HepG2 (cell line): ENCODE measurements around the gene CEBPE. TPM values are rescaled to one million over a fixed set of nuclear protein-coding genes. Genes with fewer than 3 reads are reported as not detected.

Experiments
- CSRNP2 ChIP-seq: sonication (generic); formaldehyde crosslinking; conservative IDR thresholded peaks from 2 replicates; pipeline ENCODE4 v1.8.0; 2022; ENCODE audit warnings: low read depth, missing genetic modification reagents
- HOMEZ ChIP-seq: IDR thresholded peaks from 2 replicates; pipeline ENCODE4 v1.6.1; 2016; ENCODE audit warnings: low read depth
- IRF1 ChIP-seq: sonication (generic); formaldehyde crosslinking; IDR thresholded peaks from 2 replicates; pipeline ENCODE4 v1.4.0; 2020; ENCODE audit warnings: low read depth, mild to moderate bottlenecking, missing genetic modification reagents
- NPAS2 ChIP-seq: sonication (generic); formaldehyde crosslinking; IDR thresholded peaks from 2 replicates; pipeline ENCODE4 v1.8.0; 2022; ENCODE audit warnings: mild to moderate bottlenecking, missing genetic modification reagents, borderline replicate concordance
- PRDM15 ChIP-seq: sonication (generic); formaldehyde crosslinking; IDR thresholded peaks from 2 replicates; pipeline ENCODE4 v1.4.0; 2020; ENCODE audit warnings: missing genetic modification reagents
- REL ChIP-seq: sonication (generic); formaldehyde crosslinking; conservative IDR thresholded peaks from 2 replicates; pipeline ENCODE4 v1.8.0; 2022; ENCODE audit warnings: mild to moderate bottlenecking, missing genetic modification reagents, moderate library complexity
- RORA ChIP-seq: sonication (generic); formaldehyde crosslinking; IDR thresholded peaks from 2 replicates; pipeline ENCODE4 v1.5.0; 2020; ENCODE audit warnings: mild to moderate bottlenecking, missing genetic modification reagents, moderate library complexity
- SIX1 ChIP-seq: sonication (generic); formaldehyde crosslinking; IDR thresholded peaks from 2 replicates; pipeline ENCODE4 v1.4.0; 2020; ENCODE audit warnings: missing genetic modification reagents, borderline replicate concordance
- SIX4 ChIP-seq: sonication (generic); formaldehyde crosslinking; IDR thresholded peaks from 2 replicates; pipeline ENCODE4 v1.4.0; 2020; ENCODE audit warnings: missing genetic modification reagents
- SUZ12 ChIP-seq: fragments of 150-350 bp; IDR thresholded peaks from 2 replicates; pipeline ENCODE4 v1.6.1; 2014; ENCODE audit warnings: low read depth, low read length
- TARDBP ChIP-seq: sonication (generic); formaldehyde crosslinking; IDR thresholded peaks from 2 replicates; pipeline ENCODE4 v1.8.0; 2022; ENCODE audit warnings: mild to moderate bottlenecking, missing genetic modification reagents
- ZNF546 ChIP-seq: sonication (generic); formaldehyde crosslinking; conservative IDR thresholded peaks from 2 replicates; pipeline ENCODE4 v1.8.1; 2023; ENCODE audit warnings: mild to moderate bottlenecking, missing genetic modification reagents
- ZNF562 ChIP-seq: sonication (generic); formaldehyde crosslinking; IDR thresholded peaks from 2 replicates; pipeline ENCODE4 v1.8.0; 2022; ENCODE audit warnings: missing genetic modification reagents, borderline replicate concordance
- ZNF879 ChIP-seq: sonication (generic); formaldehyde crosslinking; IDR thresholded peaks from 2 replicates; pipeline ENCODE4 v1.8.1; 2023; ENCODE audit warnings: missing genetic modification reagents
- ZSCAN20 ChIP-seq: sonication (generic); formaldehyde crosslinking; IDR thresholded peaks from 2 replicates; pipeline ENCODE4 v1.4.0; 2020; ENCODE audit warnings: missing genetic modification reagents, mild to moderate bottlenecking, borderline replicate concordance
- polyA plus RNA-seq, 8 experiments: library from polyadenylated mRNA; depleted of rRNA in 3 of 8; stranded (reverse) in 7 of 8; unstranded in 1 of 8; fragments of >200 nt; fragmentation: Illumina TruSeq in 4 of 8; extraction: Trizol in 4 of 8; gene quantifications; 2 replicates each; pipeline versions ENCODE4 v1.2.1 to v1.2.3, GENCODE V29; 2011 to 2016; ENCODE audit warnings: low read depth in 4 of 8, missing spikeins in 1 of 8, mixed read lengths in 1 of 8; ENCODE audit not compliant: insufficient read depth in 1 of 8
- total RNA-seq, 5 experiments: library from RNA; depleted of rRNA; stranded (reverse); fragments of >200 nt; fragmentation: Illumina TruSeq; extraction: Trizol; gene quantifications; 2 replicates each; pipeline ENCODE4 v1.2.3, GENCODE V29; 2016; ENCODE audit warnings: low read depth in 1 of 5
- TF ChIP-seq, protein P1 (sequence below): sonication (generic); formaldehyde crosslinking; IDR thresholded peaks from 2 replicates; pipeline ENCODE4 v1.5.1; 2020; ENCODE audit warnings: mild to moderate bottlenecking, moderate library complexity, missing genetic modification reagents
- TF ChIP-seq, protein P2 (sequence below): sonication (generic); formaldehyde crosslinking; IDR thresholded peaks from 2 replicates; pipeline ENCODE4 v1.4.0; 2020; ENCODE audit warnings: missing genetic modification reagents

Gene CEBPE
- total and polyA plus RNA-seq, 2 of the 13 experiments (the other 11 are each of a cell fraction or from before 2014, with no cell fraction given): 0.09 to 0.11 TPM

DNA sequence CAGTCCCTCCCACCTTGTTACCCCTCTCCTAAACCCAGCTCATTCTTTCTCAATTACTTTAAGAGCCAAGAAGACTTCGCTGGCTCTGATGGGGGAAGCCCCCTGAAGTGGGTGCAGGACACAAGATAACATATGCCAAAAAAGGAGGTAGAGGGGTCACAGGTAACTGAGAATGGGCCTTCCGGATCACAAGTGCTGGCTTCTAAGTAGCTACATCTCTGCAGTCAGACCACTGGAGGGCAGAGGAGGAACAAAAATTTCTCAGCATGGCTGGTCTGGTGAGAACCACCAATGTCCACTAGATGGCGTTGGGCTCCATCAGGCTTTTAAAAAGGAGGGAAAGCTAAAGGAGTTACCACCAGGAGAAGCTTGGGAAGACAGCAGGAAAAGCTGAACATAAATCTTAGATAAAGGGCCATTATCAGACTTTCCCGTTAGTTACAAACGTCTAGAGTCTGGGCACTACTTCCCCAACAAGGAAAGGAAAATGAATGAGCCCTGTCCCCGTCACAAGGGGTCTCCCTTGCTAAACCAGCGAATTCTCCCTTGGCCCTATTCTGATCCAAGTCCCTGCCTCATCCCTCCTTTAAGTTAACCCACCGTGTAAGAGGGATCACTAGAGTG is 50.2 kb downstream of the CEBPE start (continued):
- TF ChIP-seq PRDM15 (CRISPR knock-in tag) (no peak), REL (CRISPR knock-in tag) (no peak), SUZ12 (0 out of 2 replicates have a peak, but pooled peaks have one; percentile 22), SIX1 (CRISPR knock-in tag) (peak; percentile 53; the same call in 1 of the 2 replicates), NPAS2 (CRISPR knock-in tag) (no peak), RORA (CRISPR knock-in tag) (no peak), HOMEZ (peak; percentile 85), CSRNP2 (CRISPR knock-in tag) (0 out of 2 replicates have a peak, but pooled peaks have one; percentile 30), IRF1 (CRISPR knock-in tag) (no peak), TARDBP (peak; percentile 85), SIX4 (CRISPR knock-in tag) (no peak; the same call in 1 of the 2 replicates), ZNF562 (CRISPR knock-in tag) (no peak), ZNF879 (CRISPR knock-in tag) (no peak), ZSCAN20 (CRISPR knock-in tag) (no peak), ZNF546 (no peak)
- TF ChIP-seq, protein P1, sequence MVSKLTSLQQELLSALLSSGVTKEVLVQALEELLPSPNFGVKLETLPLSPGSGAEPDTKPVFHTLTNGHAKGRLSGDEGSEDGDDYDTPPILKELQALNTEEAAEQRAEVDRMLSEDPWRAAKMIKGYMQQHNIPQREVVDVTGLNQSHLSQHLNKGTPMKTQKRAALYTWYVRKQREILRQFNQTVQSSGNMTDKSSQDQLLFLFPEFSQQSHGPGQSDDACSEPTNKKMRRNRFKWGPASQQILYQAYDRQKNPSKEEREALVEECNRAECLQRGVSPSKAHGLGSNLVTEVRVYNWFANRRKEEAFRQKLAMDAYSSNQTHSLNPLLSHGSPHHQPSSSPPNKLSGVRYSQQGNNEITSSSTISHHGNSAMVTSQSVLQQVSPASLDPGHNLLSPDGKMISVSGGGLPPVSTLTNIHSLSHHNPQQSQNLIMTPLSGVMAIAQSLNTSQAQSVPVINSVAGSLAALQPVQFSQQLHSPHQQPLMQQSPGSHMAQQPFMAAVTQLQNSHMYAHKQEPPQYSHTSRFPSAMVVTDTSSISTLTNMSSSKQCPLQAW: peak; percentile 34; the same call in 1 of the 2 replicates
- TF ChIP-seq, protein P2, sequence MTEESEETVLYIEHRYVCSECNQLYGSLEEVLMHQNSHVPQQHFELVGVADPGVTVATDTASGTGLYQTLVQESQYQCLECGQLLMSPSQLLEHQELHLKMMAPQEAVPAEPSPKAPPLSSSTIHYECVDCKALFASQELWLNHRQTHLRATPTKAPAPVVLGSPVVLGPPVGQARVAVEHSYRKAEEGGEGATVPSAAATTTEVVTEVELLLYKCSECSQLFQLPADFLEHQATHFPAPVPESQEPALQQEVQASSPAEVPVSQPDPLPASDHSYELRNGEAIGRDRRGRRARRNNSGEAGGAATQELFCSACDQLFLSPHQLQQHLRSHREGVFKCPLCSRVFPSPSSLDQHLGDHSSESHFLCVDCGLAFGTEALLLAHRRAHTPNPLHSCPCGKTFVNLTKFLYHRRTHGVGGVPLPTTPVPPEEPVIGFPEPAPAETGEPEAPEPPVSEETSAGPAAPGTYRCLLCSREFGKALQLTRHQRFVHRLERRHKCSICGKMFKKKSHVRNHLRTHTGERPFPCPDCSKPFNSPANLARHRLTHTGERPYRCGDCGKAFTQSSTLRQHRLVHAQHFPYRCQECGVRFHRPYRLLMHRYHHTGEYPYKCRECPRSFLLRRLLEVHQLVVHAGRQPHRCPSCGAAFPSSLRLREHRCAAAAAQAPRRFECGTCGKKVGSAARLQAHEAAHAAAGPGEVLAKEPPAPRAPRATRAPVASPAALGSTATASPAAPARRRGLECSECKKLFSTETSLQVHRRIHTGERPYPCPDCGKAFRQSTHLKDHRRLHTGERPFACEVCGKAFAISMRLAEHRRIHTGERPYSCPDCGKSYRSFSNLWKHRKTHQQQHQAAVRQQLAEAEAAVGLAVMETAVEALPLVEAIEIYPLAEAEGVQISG (CRISPR knock-in tag): peak; percentile 77
